ENCODE measurements around the gene MPC1. TPM values are rescaled to one million over a fixed set of nuclear protein-coding genes. Genes with fewer than 3 reads are reported as not detected.
"Not testable (repeated sequence)": the region's sequence is repeated elsewhere in the genome, so short reads cannot be mapped to it uniquely, and the experiment has no call there.

MPC1 gene
- total and polyA plus RNA-seq, 2 donors (not counting 3 experiments of a cell fraction or from before 2014, with no cell fraction given): 15.5 to 17.5 TPM

DNA sequence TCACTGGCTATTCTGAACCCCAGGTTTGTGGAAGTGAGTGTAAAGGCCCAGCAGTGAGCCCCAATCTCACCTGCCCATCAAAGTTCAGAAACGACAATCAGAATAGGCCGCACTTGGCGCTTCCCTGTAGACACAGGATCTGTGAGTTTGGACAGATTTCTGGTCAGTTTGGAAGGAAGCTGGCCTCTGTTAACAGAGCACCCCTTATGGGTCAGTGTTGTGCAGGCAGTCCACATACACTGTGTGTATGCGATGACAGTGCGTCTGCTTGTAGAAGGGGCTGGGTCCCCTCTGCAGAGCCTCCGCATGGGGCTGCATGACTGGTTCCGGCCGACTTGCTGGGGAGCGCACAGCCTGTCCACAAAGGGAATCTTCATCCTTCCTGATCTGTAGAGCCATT is 3.4 kb upstream of the MPC1 start:
- Histone ChIP-seq H3K27ac (ENCODE audit: insufficient read depth, low read depth, low read length) (no peak overlapping the region), H3K4me1 (ENCODE audit: control insufficient read depth, extremely low read depth, insufficient read depth, low read length) (peaks cover 4% of the 10 kb centered on the region), H3K36me3 (ENCODE audit: control insufficient read depth in 2 of 2, extremely low read depth in 1 of 2, insufficient read depth in 2 of 2, low read length in 2 of 2) (no peaks in the 10 kb centered on the region), H4K20me1 (replicated peaks; ENCODE audit: control insufficient read depth, extremely low read depth, insufficient read depth, low read length) (no peaks in the 10 kb centered on the region), H3K79me2 (ENCODE audit: control insufficient read depth, insufficient read depth, low read length) (no peaks in the 10 kb centered on the region), H2AFZ (ENCODE audit: low read depth, low read length) (no peak overlapping the region), H3K9ac (replicated peaks; ENCODE audit: extremely low read depth, insufficient read depth, low read length) (no peak overlapping the region), H3K9me3 (replicated peaks; ENCODE audit: control insufficient read depth, insufficient read depth, low read length) (no peaks in the 10 kb centered on the region), H3K4me3 (replicated peaks in 1 of 3; ENCODE audit: insufficient read depth in 1 of 3, low read depth in 1 of 3, low read length in 3 of 3) (no peak overlapping the region), H3K27me3 (ENCODE audit: control insufficient read depth in 2 of 2, insufficient read depth in 2 of 2, low read length in 2 of 2) (peaks cover 0 to 3% of the 10 kb centered on the region in 2 experiments), H3K4me2 (ENCODE audit: insufficient read depth, low read length) (no peak overlapping the region), H3K9me1 (replicated peaks; ENCODE audit: control insufficient read depth, extremely low read depth, insufficient read depth, low read length) (no peaks in the 10 kb centered on the region)
- dilution Hi-C loops (cut with MboI; ENCODE audit: extremely low pct_ligation_motif_present, low sequenced_read_pairs): no loop called here
- DNase-seq (ENCODE audit: low read depth, low spot score): no peak
- ChIA-PET POLR2A (no interaction called here), CTCF (interaction anchor here (1.0 to 2.3 kb wide), 2 partner anchors 14 to 73 kb away, joined by 4 to 13 read pairs; no protein-coding TSS in a partner anchor)
- BruUV-seq (replicated peaks): no TSS peak
- intact Hi-C loops (cut with micrococcal nuclease): no loop called here
- TF ChIP-seq EZH2 (IDR thresholded peaks at IDR 0.05; ENCODE audit: borderline replicate concordance, low read depth, low read length, severe bottlenecking) (no peak), POLR2A (IDR thresholded peaks at IDR 0.05; ENCODE audit: low read depth, low read length) (no peak), JUN (IDR thresholded peaks at IDR 0.05; ENCODE audit: borderline replicate concordance, insufficient read depth, insufficient read length, low read depth) (no peak), MYC (IDR thresholded peaks at IDR 0.05; ENCODE audit: low read depth, low read length) (no peak), FOS (IDR thresholded peaks at IDR 0.05; ENCODE audit: borderline replicate concordance, insufficient read depth, low read length) (no peak), POLR2AphosphoS5 (IDR thresholded peaks at IDR 0.05; ENCODE audit: insufficient read depth, low read depth, low read length) (no peak), GATA2 (IDR thresholded peaks at IDR 0.05; ENCODE audit: insufficient read depth, insufficient read length, low read depth, low read length) (no peak)
- TF ChIP-seq, protein P1, sequence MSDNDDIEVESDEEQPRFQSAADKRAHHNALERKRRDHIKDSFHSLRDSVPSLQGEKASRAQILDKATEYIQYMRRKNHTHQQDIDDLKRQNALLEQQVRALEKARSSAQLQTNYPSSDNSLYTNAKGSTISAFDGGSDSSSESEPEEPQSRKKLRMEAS (IDR thresholded peaks at IDR 0.05; ENCODE audit: insufficient read depth, insufficient read length): no peak
- TF ChIP-seq, protein P2, sequence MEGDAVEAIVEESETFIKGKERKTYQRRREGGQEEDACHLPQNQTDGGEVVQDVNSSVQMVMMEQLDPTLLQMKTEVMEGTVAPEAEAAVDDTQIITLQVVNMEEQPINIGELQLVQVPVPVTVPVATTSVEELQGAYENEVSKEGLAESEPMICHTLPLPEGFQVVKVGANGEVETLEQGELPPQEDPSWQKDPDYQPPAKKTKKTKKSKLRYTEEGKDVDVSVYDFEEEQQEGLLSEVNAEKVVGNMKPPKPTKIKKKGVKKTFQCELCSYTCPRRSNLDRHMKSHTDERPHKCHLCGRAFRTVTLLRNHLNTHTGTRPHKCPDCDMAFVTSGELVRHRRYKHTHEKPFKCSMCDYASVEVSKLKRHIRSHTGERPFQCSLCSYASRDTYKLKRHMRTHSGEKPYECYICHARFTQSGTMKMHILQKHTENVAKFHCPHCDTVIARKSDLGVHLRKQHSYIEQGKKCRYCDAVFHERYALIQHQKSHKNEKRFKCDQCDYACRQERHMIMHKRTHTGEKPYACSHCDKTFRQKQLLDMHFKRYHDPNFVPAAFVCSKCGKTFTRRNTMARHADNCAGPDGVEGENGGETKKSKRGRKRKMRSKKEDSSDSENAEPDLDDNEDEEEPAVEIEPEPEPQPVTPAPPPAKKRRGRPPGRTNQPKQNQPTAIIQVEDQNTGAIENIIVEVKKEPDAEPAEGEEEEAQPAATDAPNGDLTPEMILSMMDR (IDR thresholded peaks at IDR 0.05; ENCODE audit: extremely low read depth in 1 of 2, insufficient read depth in 1 of 2, low read depth in 1 of 2, low read length in 2 of 2): no peak
- FAIRE-seq: no peak

DNA sequence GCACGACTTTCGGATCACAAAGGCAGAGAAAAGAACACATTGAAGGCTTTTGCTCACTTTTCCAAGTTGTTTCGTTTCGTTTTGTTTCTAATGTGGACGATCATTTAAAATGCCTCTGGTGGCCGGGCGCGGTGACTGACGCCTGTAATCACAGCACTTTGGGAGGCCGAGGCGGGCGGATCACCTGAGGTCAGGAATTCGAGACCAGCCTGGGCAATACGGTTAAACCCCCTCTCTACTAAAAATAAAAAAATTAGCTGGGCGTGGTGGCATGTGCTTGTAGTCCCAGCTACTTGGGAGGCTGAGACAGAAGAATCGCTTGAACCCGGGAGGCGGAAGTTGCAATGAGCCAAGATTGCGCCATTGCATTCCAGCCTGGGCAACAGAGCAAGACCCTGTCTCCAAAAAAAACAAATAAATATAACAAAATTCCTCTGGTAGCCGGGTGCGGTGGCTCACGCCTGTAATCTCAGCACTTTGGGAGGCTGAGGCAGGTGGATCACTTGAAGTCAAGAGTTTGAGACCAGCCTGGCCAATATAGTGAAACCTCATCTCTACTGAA is 1.1 kb upstream of the MPC1 start:
- intact Hi-C loops (cut with micrococcal nuclease): loop anchor here (1.0 kb wide), 5 partner anchors 17 to 109 kb away; partner anchors contain the start of gene SFT2D1
- H3K4me1 ChIP-seq (ENCODE audit: control insufficient read depth, extremely low read depth, insufficient read depth, low read length); H4K20me1 ChIP-seq (replicated peaks; ENCODE audit: control insufficient read depth, extremely low read depth, insufficient read depth, low read length); H3K36me3 ChIP-seq (ENCODE audit: control insufficient read depth in 2 of 2, extremely low read depth in 1 of 2, insufficient read depth in 2 of 2, low read length in 2 of 2); H3K9me1 ChIP-seq (replicated peaks; ENCODE audit: control insufficient read depth, extremely low read depth, insufficient read depth, low read length); H3K9me3 ChIP-seq (replicated peaks; ENCODE audit: control insufficient read depth, insufficient read depth, low read length); BruUV-seq (replicated peaks); H3K27me3 ChIP-seq (ENCODE audit: control insufficient read depth in 2 of 2, insufficient read depth in 2 of 2, low read length in 2 of 2); dilution Hi-C loops (cut with MboI; ENCODE audit: extremely low pct_ligation_motif_present, low sequenced_read_pairs); DNase-seq (ENCODE audit: low read depth, low spot score); POLR2A ChIA-PET; H3K79me2 ChIP-seq (ENCODE audit: control insufficient read depth, insufficient read depth, low read length); FAIRE-seq: not testable (repeated sequence)
- Histone ChIP-seq H2AFZ (ENCODE audit: low read depth, low read length) (peak overlapping the region; percentile 93), H3K27ac (ENCODE audit: insufficient read depth, low read depth, low read length) (peak overlapping the region; percentile 68), H3K4me2 (ENCODE audit: insufficient read depth, low read length) (peak overlapping the region; percentile 91), H3K9ac (replicated peaks; ENCODE audit: extremely low read depth, insufficient read depth, low read length) (peak overlapping the region; percentile 71), H3K4me3 (replicated peaks in 1 of 3; ENCODE audit: insufficient read depth in 1 of 3, low read depth in 1 of 3, low read length in 3 of 3) (peak overlapping the region; percentile 70 to 95 (median 94))
- CTCF ChIA-PET: interaction anchor here (1.0 to 1.6 kb wide), 3 partner anchors 16 to 72 kb away, joined by 3 to 17 read pairs (median 4); no protein-coding TSS in a partner anchor
